Measurements from ENCODE around the gene IGSF11. TPM values are rescaled to one million over a fixed set of nuclear protein-coding genes. Genes with fewer than 3 reads are reported as not detected.

The IGSF11 gene
- total and polyA plus RNA-seq, 2 of the 4 experiments (the other 2 are of a cell fraction), result 0.18 TPM; not detected in 1

DNA sequence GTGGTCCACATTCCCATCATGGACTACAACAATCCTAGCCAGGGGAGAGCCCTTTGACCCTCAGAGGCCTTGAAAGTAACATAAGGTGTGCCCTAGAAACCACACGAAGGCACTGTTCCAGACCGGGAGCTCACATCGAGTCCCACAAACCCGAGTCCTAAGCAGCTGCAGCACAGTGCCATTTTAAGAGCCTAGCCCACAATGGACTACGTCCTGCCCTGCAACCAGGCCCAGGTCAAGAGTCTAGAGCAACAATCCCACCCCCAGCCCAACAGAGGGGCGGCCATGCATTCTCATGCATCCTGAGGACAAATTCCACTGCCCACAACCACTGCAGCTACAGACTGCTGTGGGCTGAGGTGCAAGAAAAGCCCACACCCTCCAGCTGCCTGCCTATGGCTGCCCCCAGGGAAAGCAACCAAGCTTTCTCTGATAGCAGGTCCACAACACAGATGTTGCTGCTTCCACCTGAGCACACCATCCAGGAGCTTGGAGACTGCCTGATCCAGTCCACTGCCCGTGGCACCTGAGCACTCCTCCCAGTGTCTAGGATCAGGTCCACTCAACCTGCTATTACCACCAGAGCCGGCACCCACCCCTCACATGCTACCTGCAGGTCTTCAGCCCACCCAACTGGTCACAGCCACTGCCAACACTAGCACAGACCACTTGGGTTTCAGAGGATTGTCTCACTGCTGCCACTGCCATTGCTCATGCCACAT, 56.8 kb downstream of the IGSF11 start:
- no peaks in the 10 kb centered on the region for H3K9me3 ChIP-seq (ENCODE audit: control insufficient read depth, insufficient read depth, low read length)
- no peaks in the 10 kb centered on the region for H4K20me1 ChIP-seq (ENCODE audit: insufficient read depth, low read length)
- no peak overlapping the region for H3K9ac ChIP-seq (ENCODE audit: low read depth, low read length)
- no peak overlapping the region for H3K27ac ChIP-seq (ENCODE audit: insufficient read depth, low read length)
- H2BK15ac ChIP-seq (ENCODE audit: low read depth, low read length), result no peak overlapping the region
- TF ChIP-seq BHLHE40 (IDR thresholded peaks at IDR 0.05; ENCODE audit: low read depth, low read length), result no peak
- no peak overlapping the region for H3K23ac ChIP-seq (ENCODE audit: low read depth, low read length)
- CTCF ChIA-PET, result no interaction called here
- H3K14ac ChIP-seq (replicated peaks; ENCODE audit: low read depth, low read length), result no peak overlapping the region
- no peak overlapping the region for H2AK9ac ChIP-seq (replicated peaks; ENCODE audit: low read depth, low read length, poor library complexity)
- no TSS peak for BruUV-seq (replicated peaks)
- H3K4me1 ChIP-seq (ENCODE audit: control insufficient read depth, insufficient read depth, low read length), result no peaks in the 10 kb centered on the region
- POLR2A ChIA-PET (ENCODE audit: unreplicated experiment), result no interaction called here
- in situ Hi-C loops (cut with MboI; ENCODE audit: low sequenced_read_pairs) (no loop called here), dilution Hi-C loops (cut with HindIII; ENCODE audit: low sequenced_read_pairs, unreplicated experiment) (no loop called here), intact Hi-C loops (cut with micrococcal nuclease) (no loop called here)
- no peak overlapping the region for H3K18ac ChIP-seq (ENCODE audit: low read depth, low read length)
- H3K79me1 ChIP-seq (ENCODE audit: low read depth in 1 of 2, low read length in 2 of 2), result no peaks in the 10 kb centered on the region
- no peak overlapping the region for H4K91ac ChIP-seq (ENCODE audit: insufficient read depth, low read depth, low read length)
- no peak overlapping the region for H4K8ac ChIP-seq (ENCODE audit: low read depth in 2 of 2, low read length in 2 of 2)
- no peak overlapping the region for H3K4ac ChIP-seq (ENCODE audit: low read depth, low read length)
- ATAC-seq (ENCODE audit: low read depth) (no peak), DNase-seq (no peak)
- H4K5ac ChIP-seq (ENCODE audit: low read depth, low read length), result no peak overlapping the region
- H3K9me1 ChIP-seq (ENCODE audit: insufficient read depth, low read length), result no peaks in the 10 kb centered on the region
- H3K36me3 ChIP-seq (ENCODE audit: control insufficient read depth, insufficient read depth, low read length), result no peaks in the 10 kb centered on the region
- no peak overlapping the region for H3K4me2 ChIP-seq (ENCODE audit: low read depth, low read length)
- no peaks in the 10 kb centered on the region; the same call in 1 of the 2 replicates for H3K27me3 ChIP-seq (ENCODE audit: control insufficient read depth, insufficient read depth, low read length)
- no peak overlapping the region; the same call in 1 of the 2 replicates for H3K56ac ChIP-seq (ENCODE audit: extremely low read depth, insufficient read depth, low read length)
- no peak overlapping the region for H2BK20ac ChIP-seq (ENCODE audit: low read depth, low read length)
- H2BK120ac ChIP-seq (ENCODE audit: low read depth, low read length), result no peak overlapping the region
- no peak overlapping the region for H2AK5ac ChIP-seq (ENCODE audit: low read depth, low read length)
- H3K4me3 ChIP-seq (ENCODE audit: insufficient read depth, low read depth, low read length), result no peak overlapping the region
- H2AFZ ChIP-seq (replicated peaks; ENCODE audit: low read length, poor library complexity), result no peak overlapping the region
- WGBS, 2 experiments (ENCODE audit: extremely low coverage in 2 of 2, insufficient read length in 1 of 2), result 68% methylated on average over 5 of the region's 8 CpGs; no CpG with 5 or more reads in 1 of the 2 experiments
- no peak overlapping the region for H2BK5ac ChIP-seq (ENCODE audit: low read depth, low read length, poor library complexity, severe bottlenecking)
